Measurements from ENCODE around the gene IGDCC3.

GRCh38 chr15:65344914-65345275 lies 32.9 kb downstream of the IGDCC3 start:
- no peak for TF ChIP-seq EZH2 (IDR thresholded peaks at IDR 0.05; ENCODE audit: borderline replicate concordance, low read length)
- no peak for TF ChIP-seq CTCF (IDR thresholded peaks at IDR 0.05; ENCODE audit: low read length)
